Ishikawa (cell line): ENCODE data around the gene SESN1.

Experiments
- CEBPB ChIP-seq: IDR thresholded peaks from 2 replicates; pipeline ENCODE4 v1.6.1; 2012
- CREB1 ChIP-seq: IDR thresholded peaks from 2 replicates; pipeline ENCODE4 v1.6.1; 2012; ENCODE audit warnings: low read depth
- EGR1 ChIP-seq: IDR thresholded peaks from 2 replicates; pipeline ENCODE4 v1.6.1; 2012
- EP300 ChIP-seq: IDR thresholded peaks from 2 replicates; pipeline ENCODE4 v1.6.1; 2012; ENCODE audit warnings: borderline replicate concordance
- FOXM1 ChIP-seq: IDR thresholded peaks from 2 replicates; pipeline ENCODE4 v1.6.1; 2012; ENCODE audit warnings: low read depth, borderline replicate concordance
- MAX ChIP-seq: IDR thresholded peaks from 2 replicates; pipeline ENCODE4 v1.6.1; 2012
- NFIC ChIP-seq: IDR thresholded peaks from 2 replicates; pipeline ENCODE4 v1.6.1; 2012
- RAD21 ChIP-seq: IDR thresholded peaks from 2 replicates; pipeline ENCODE4 v1.6.1; 2012; ENCODE audit warnings: low read depth
- REST ChIP-seq: IDR thresholded peaks from 2 replicates; pipeline ENCODE4 v1.6.1; 2012; ENCODE audit warnings: low read depth, mild to moderate bottlenecking
- TAF1 ChIP-seq: IDR thresholded peaks from 2 replicates; pipeline ENCODE4 v1.6.1; 2012; ENCODE audit warnings: low read depth, mild to moderate bottlenecking
- TCF12 ChIP-seq: IDR thresholded peaks from 2 replicates; pipeline ENCODE4 v1.6.1; 2012; ENCODE audit warnings: low read depth
- TEAD4 ChIP-seq: IDR thresholded peaks from 2 replicates; pipeline ENCODE4 v1.6.1; 2012
- YY1 ChIP-seq: IDR thresholded peaks from 2 replicates; pipeline ENCODE4 v1.6.1; 2012; ENCODE audit warnings: low read depth
- ZBTB7A ChIP-seq: IDR thresholded peaks from 2 replicates; pipeline ENCODE4 v1.6.1; 2012; ENCODE audit warnings: low read depth
- TF ChIP-seq, protein P1 (sequence below): IDR thresholded peaks from 2 replicates; pipeline ENCODE4 v1.6.1; 2012

Gene SESN1

DNA sequence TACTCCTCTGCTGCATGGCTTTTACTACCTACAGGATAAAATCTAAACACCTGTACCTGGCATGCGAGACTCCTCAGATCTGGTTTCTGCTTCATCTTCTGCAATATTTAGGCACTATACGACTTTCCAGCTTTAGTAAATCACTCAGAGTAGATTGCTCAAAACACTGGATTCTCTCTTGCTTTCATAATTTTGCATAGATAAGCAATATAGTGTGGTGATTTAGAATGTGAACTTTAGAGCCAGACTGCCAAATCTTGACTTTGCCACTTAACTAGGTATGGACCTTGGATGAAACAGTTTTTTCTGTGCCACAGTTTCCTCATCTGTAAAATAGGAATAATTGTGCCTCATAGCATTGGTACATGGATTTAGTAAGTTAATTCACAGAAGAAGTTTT lies 29.6 kb upstream of the SESN1 start:
- no peak for TF ChIP-seq TCF12
- TF ChIP-seq MAX: no peak
- TF ChIP-seq, protein P1, sequence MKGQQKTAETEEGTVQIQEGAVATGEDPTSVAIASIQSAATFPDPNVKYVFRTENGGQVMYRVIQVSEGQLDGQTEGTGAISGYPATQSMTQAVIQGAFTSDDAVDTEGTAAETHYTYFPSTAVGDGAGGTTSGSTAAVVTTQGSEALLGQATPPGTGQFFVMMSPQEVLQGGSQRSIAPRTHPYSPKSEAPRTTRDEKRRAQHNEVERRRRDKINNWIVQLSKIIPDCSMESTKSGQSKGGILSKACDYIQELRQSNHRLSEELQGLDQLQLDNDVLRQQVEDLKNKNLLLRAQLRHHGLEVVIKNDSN: no peak
- no peak for TF ChIP-seq FOXM1
- no peak for TF ChIP-seq TAF1
- no peak for TF ChIP-seq YY1

DNA sequence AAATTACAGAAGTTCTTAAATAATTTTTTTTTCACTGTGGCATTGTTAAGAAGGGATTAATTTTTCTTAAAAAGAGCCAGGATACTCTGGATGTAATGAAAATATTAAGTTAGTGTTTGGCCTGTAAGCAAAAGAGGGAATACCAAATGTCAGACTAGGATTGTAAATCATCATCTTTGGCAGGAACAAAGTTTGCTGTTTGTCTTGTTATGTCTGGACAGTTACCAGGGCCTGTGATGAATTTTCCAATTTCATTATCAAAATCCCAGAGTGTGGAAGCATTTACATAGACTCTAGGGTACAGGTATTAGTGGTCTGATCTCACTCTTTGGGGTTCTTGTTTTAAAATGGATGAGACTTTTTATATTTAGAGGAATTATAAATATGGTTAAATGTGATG lies 26.8 kb upstream of the SESN1 start:
- TF ChIP-seq TCF12: no peak
- TF ChIP-seq REST: no peak
- no peak for TF ChIP-seq CEBPB
- no peak for TF ChIP-seq ZBTB7A
- TF ChIP-seq NFIC: no peak
- no peak for TF ChIP-seq YY1
- TF ChIP-seq RAD21: no peak
- TF ChIP-seq MAX: no peak
- no peak for TF ChIP-seq TEAD4
- TF ChIP-seq EP300: no peak
- TF ChIP-seq TAF1: no peak
- no peak for TF ChIP-seq EGR1
- TF ChIP-seq CREB1: no peak

DNA sequence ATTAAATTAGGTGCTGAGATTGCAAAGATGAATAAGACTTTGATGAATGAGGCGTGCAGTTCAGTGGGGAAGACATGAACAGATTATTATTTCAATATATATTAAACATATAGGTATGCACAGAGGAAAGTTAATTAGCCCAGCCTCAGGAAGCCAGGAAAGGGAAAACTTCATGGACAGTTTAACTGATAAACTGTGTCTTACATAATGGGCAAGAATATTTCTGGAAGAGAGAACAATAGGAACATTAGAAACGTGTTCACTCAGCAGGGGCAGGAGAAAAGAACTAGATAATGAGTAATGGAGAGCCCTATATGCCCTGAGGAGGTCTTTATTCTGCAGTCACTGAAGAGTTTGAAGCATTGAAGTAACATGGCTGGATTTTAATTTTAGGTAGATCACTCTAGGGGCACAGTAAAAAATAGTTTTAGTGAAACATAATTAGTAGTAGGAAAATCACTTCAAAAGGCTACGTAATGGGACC lies 24.3 kb upstream of the SESN1 start:
- TF ChIP-seq RAD21 (no peak), EP300 (no peak), CEBPB (no peak), REST (no peak), MAX (no peak), CREB1 (no peak), TEAD4 (no peak), NFIC (no peak), FOXM1 (no peak), EGR1 (no peak), YY1 (no peak), TAF1 (no peak), TCF12 (no peak)
- TF ChIP-seq, protein P1: no peak

- TF ChIP-seq TEAD4: no peak
- TF ChIP-seq, protein P1: no peak
- TF ChIP-seq ZBTB7A: no peak
Measured at GRCh38 chr6:109118337-109118736, 23.7 kb upstream of the SESN1 start.

- TF ChIP-seq MAX (no peak), REST (no peak), TAF1 (no peak), RAD21 (no peak), YY1 (no peak), TEAD4 (no peak), CREB1 (no peak), FOXM1 (no peak), CEBPB (no peak), EP300 (no peak), NFIC (no peak), EGR1 (no peak), ZBTB7A (no peak), TCF12 (no peak)
- TF ChIP-seq, protein P1: no peak
Measured at GRCh38 chr6:109117346-109118035, 22.8 kb upstream of the SESN1 start.
